Parathyroid adenoma (tissue), 2 donors: Measurements from ENCODE around the gene SLC23A1.

Source experiments
- H2AFZ ChIP-seq: fragments of 300-600 bp; sonication (generic); one replicate; pipeline ENCODE4 v1.7.0; 2017; ENCODE audit warnings: antibody characterized with exemption, mild to moderate bottlenecking
- H3K27ac ChIP-seq: fragments of 300-600 bp; sonication (generic); one replicate; pipeline ENCODE4 v1.7.0; 2017
- H3K27me3 ChIP-seq: fragments of 300-600 bp; sonication (generic); one replicate; pipeline ENCODE4 v1.7.0; 2017; ENCODE audit warnings: low read length; ENCODE audit not compliant: control insufficient read depth, insufficient read depth
- H3K36me3 ChIP-seq: fragments of 300-600 bp; sonication (generic); one replicate; pipeline ENCODE4 v1.7.0; 2017; ENCODE audit warnings: low read length; ENCODE audit not compliant: control insufficient read depth, insufficient read depth
- H3K4me1 ChIP-seq: fragments of 300-600 bp; sonication (generic); one replicate; pipeline ENCODE4 v1.7.0; 2017; ENCODE audit warnings: control low read depth
- H3K4me2 ChIP-seq: fragments of 300-600 bp; sonication (generic); one replicate; pipeline ENCODE4 v1.7.0; 2017; ENCODE audit warnings: low read length
- H3K4me3 ChIP-seq: fragments of 300-600 bp; sonication (generic); one replicate; pipeline ENCODE4 v1.7.0; 2017; ENCODE audit warnings: low read depth, low read length
- H3K79me2 ChIP-seq: fragments of 300-600 bp; sonication (generic); one replicate; pipeline ENCODE4 v1.7.0; 2017; ENCODE audit warnings: control low read depth
- H3K9ac ChIP-seq: fragments of 300-600 bp; sonication (generic); one replicate; pipeline ENCODE4 v1.7.0; 2017; ENCODE audit warnings: mild to moderate bottlenecking
- H3K9me3 ChIP-seq: fragments of 300-600 bp; sonication (generic); one replicate; pipeline ENCODE4 v1.7.0; 2017; ENCODE audit warnings: low read length; ENCODE audit not compliant: control insufficient read depth
- CTCF ChIP-seq: fragments of 300-600 bp; sonication (generic); IDR thresholded peaks from one replicate; pipeline ENCODE4 v1.7.0; 2017; ENCODE audit warnings: antibody characterized with exemption, mild to moderate bottlenecking
- donor health status: primary hyperparathyroidism.

The SLC23A1 gene

GRCh38 chr5:139408191-139408590, 25.1 kb upstream of the SLC23A1 start:
- Histone ChIP-seq H3K4me1 (peaks cover 9% of the 10 kb centered on the region), H3K9ac (no peak overlapping the region), H3K27ac (no peak overlapping the region), H3K27me3 (no peaks in the 10 kb centered on the region), H3K36me3 (no peaks in the 10 kb centered on the region), H2AFZ (no peak overlapping the region), H3K79me2 (no peaks in the 10 kb centered on the region), H3K4me2 (no peak overlapping the region), H3K4me3 (no peak overlapping the region), H3K9me3 (no peaks in the 10 kb centered on the region)
- TF ChIP-seq CTCF, result no peak

- no peak for TF ChIP-seq CTCF
- no peak overlapping the region for H3K27ac ChIP-seq
Measured at GRCh38 chr5:139407517-139407916, 24.4 kb upstream of the SLC23A1 start.

DNA sequence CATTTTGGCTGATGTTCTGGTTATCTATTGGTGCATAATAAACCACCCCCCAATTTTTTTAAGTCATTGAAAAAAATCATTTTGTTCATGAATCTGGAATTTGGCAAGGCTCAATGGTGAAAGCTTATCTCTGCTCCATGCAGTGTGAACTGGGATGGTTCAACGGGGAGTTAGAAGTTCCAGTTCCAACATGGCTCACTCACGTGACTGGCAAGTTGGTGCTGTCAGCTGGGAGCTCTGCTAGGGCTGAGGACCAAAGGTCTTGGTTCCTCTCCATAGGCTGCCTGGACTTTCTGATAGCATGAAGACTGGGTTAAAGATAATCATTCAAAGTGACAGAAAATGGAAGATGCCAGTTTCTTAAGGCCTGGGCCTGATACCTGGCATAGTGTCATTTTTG, 23.9 kb upstream of the SLC23A1 start:
- Histone ChIP-seq H3K36me3 (no peaks in the 10 kb centered on the region), H3K4me3 (no peak overlapping the region), H3K9me3 (no peaks in the 10 kb centered on the region), H3K4me2 (no peak overlapping the region), H3K27ac (no peak overlapping the region), H3K79me2 (no peaks in the 10 kb centered on the region), H3K4me1 (peaks cover 15% of the 10 kb centered on the region), H3K9ac (no peak overlapping the region), H2AFZ (no peak overlapping the region), H3K27me3 (no peaks in the 10 kb centered on the region)
- TF ChIP-seq CTCF, result no peak

More at GRCh38 chr5:139407517-139407916, 24.4 kb upstream of the SLC23A1 start:
- Histone ChIP-seq H2AFZ (no peak overlapping the region), H3K9ac (no peak overlapping the region), H3K36me3 (no peaks in the 10 kb centered on the region), H3K4me1 (peaks cover 15% of the 10 kb centered on the region), H3K4me2 (no peak overlapping the region), H3K9me3 (no peaks in the 10 kb centered on the region), H3K27me3 (no peaks in the 10 kb centered on the region), H3K4me3 (no peak overlapping the region), H3K79me2 (no peaks in the 10 kb centered on the region)

DNA sequence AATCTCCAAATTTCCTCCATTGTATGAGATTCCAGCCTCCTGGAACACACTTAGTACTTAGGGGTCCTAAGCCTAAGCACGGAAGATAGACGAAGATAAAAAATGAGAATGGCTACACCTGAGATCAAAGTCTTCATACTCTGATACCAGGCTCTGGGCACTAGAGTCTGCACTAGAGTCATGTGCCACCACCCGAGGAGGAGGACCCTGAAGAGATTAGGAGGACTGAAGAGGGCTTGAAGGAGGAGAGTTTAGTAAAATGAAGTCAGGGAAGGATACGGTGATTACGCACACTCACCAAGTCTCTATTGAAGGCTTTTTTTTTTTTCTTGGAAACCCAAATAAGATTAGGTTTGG, 21.4 kb upstream of the SLC23A1 start:
- peak overlapping the region; percentile 98 for H2AFZ ChIP-seq
- H3K27me3 ChIP-seq, result no peaks in the 10 kb centered on the region
- no peak for TF ChIP-seq CTCF
- no peaks in the 10 kb centered on the region for H3K79me2 ChIP-seq
- no peaks in the 10 kb centered on the region for H3K36me3 ChIP-seq
- peak overlapping the region; percentile 93 for H3K27ac ChIP-seq
- peak overlapping the region; percentile 74 for H3K4me2 ChIP-seq
- H3K4me3 ChIP-seq, result peak overlapping the region; percentile 68
- peaks cover 13% of the 10 kb centered on the region for H3K4me1 ChIP-seq
- no peak overlapping the region for H3K9ac ChIP-seq
- H3K9me3 ChIP-seq, result no peaks in the 10 kb centered on the region

GRCh38 chr5:139403787-139404483, 20.8 kb upstream of the SLC23A1 start, which contains the start of gene SPATA24:
SPATA24 (minus strand) TSS chr5:139404089; CDS start chr5:139404060, 29 bp downstream.
- peak within 1 kb of the TSS; percentile 68 for H3K4me3 ChIP-seq
- H3K9ac ChIP-seq, result no peak within 1 kb of the TSS
- H3K4me2 ChIP-seq, result peak within 1 kb of the TSS; percentile 74
- no peaks in the 10 kb centered on the region for H3K27me3 ChIP-seq
- TF ChIP-seq CTCF, result no peak
- H3K36me3 ChIP-seq, result no peaks in the 10 kb centered on the region
- no peaks in the 10 kb centered on the region for H3K9me3 ChIP-seq
- peak within 1 kb of the TSS; percentile 98 for H2AFZ ChIP-seq
- peaks cover 12% of the 10 kb centered on the region for H3K4me1 ChIP-seq
- H3K27ac ChIP-seq, result peak within 1 kb of the TSS; percentile 93
- H3K79me2 ChIP-seq, result no peaks in the 10 kb centered on the region
